ENCODE results near the gene NFE2L3.
"Not testable (repeated sequence)": the region's sequence is repeated elsewhere in the genome, so short reads cannot be mapped to it uniquely, and the experiment has no call there.

Gene NFE2L3

DNA sequence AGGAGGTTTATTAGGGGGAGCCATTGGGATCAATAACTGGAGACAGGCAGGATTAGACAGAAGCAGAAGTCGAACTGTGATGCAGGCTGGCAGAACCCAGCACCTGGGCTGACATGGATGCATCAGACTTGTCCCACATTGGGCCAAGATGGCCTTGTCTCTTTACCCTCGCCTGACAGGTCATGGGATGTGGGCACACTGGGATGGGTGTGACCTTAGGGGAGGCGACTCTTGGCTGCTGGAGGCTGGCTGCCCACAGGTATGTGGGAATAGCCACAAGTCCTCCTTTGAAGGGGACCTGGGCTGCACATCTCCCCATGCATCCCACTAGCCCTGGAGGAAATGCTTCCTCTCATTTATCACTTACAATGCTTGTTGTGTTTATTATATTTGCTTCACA lies 17.3 kb downstream of the NFE2L3 start:
- no peak for DNase-seq

DNA sequence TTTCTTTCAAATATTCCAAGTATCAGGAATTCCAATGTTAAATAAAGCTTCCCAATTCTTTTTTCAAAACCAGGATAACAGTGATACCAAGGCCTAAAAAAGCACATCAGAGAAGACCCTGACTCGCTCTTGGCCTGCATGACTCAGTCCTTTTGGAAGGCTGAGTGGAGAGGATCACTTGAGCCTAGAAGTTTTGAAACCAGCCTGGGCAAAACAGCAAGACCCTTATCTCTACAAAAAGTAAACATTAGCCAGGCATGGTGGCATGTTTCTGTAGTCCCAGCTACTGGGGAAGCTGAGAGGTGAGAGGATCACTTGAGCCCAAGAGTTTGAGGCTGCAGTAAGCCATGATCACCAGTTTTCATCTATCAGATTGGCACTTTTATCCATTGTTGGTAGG lies 18.7 kb downstream of the NFE2L3 start:
- DNase-seq = no peak

DNA sequence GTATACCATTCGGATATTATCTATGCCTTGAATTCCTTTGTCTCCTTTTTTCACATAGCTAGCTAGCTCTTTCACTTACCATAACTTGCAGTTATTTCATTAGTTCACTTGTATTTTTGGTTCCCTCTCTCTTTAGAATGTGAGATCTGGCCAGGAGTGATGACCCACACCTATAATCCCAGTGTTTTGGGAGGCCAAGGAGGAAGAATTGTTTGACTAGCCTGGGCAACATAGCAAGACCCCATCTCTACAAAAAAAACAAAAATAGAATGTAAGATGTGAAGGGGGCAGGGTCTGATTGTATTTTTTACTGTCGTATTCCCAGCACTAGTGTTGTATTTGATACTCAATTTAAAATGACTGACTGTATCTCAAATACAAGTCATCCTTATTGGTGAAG lies 19.6 kb downstream of the NFE2L3 start:
- DNase-seq = no peak

DNA sequence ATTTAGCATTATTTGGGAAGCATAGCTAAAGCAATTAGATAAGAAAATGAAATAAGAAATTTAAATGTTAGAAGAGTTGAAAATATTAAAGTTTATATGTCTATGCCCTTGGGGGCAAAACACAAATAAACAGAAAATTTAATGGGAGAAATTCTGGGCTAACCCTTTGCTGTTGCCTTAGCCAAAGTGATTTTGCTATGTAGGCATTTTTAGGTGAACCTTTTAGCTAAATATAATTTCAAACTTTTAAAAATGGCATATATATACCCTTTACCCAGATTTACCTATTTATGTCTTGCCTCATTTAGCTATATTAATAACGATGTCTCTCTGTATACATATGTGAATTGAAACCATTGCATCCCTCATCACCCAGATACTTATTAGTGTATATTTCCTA lies 20.1 kb downstream of the NFE2L3 start:
- no peak for DNase-seq

DNA sequence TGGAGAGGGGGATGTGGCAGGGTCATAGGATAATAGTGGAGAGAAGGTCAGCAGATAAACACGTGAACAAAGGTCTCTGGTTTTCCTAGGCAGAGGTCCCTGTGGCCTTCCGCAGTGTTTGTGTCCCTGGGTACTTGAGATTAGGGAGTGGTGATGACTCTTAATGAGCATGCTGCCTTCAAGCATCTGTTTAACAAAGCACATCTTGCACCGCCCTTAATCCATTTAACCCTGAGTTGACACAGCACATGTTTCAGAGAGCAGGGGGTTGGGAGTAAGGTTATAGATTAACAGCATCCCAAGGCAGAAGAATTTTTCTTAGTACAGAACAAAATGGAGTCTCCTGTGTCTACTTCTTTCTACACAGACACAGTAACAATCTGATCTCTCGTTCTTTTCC lies 23.9 kb downstream of the NFE2L3 start:
- DNase-seq = not testable (repeated sequence)

DNA sequence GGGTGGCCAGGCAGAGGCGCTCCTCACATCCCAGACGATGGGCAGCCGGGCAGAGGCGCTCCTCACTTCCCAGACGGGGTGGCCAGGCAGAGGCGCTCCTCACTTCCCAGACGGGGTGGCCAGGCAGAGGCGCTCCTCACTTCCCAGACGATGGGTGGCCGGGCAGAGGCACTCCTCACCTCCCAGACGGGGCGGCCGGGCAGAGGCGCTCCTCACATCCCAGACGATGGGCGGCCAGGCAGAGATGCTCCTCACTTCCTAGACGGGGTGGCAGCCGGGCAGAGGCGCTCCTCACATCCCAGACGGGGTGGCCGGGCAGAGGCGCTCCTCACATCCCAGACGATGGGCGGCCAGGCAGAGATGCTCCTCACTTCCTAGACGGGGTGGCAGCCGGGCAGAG lies 24.7 kb downstream of the NFE2L3 start:
- DNase-seq = not testable (repeated sequence)

DNA sequence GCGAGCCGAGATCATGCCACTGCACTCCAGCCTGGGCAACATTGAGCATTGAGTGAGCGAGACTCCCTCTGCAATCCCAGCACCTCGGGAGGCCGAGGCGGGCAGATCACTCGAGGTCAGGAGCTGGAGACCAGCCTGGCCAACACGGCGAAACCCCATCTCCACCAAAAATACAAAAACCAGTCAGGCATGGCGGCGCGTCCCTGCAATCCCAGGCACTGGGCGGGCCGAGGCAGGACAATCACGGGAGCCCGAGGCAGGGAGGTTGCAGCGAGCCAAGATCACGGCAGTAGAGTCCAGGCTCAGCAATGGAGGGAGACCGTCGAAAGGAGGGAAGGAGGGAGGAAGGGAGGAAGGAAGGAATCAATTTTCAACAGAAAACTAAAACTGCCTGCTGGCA lies 25.3 kb downstream of the NFE2L3 start:
- not testable (repeated sequence) for DNase-seq

DNA sequence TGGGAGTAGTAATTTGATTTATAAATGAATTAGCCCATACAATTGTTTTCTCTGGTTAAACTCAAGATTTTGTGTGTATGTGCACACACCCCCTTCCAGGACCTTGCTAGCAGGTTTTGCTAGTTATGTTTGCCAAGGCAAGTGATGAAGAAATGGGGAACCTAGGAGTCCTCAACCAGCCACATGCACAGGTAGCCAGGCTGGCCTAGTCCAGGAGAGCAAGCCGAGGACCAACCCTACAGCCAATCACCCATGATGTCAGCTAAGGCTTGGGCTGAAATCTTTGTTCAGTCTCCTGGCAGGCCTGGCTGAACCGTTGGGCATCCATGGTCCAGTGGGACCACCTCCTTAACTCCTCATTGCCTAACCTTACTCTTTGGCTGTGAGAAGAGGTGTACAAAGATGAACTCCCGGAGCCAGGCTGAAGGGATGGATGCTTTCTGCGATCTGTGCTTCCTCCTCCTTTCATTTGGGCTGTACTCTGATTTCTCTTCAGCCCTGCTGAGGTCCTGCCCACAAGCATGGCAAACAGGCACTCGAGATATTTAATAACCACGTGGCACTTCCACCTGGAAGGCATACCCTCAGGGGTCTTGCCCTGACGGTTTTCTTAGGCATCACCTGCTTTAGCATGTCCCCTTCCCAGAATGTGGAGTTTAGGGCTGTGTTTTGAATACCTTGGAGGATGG lies 26.4 kb downstream of the NFE2L3 start:
- DNase-seq = no peak

DNA sequence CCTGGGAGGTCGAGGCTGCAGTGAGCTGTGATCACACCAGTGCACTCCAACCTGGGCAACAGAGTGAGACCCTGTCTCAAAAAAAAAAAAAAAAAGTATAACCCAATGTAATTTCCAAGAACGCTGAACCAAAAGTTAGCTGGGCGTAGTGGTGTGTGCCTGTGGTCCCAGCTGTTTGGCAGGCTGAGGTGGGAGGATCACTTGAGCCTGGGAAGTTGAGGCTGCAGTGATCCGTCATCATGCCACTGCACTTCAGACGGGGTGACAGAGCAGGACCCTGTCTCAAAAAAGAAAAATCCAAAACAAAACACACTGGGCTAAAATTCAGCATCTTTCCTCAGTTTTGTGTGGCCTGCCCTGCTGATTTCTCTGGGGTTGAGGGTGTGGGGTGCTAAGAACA lies 27.4 kb downstream of the NFE2L3 start:
- no peak for DNase-seq

DNA sequence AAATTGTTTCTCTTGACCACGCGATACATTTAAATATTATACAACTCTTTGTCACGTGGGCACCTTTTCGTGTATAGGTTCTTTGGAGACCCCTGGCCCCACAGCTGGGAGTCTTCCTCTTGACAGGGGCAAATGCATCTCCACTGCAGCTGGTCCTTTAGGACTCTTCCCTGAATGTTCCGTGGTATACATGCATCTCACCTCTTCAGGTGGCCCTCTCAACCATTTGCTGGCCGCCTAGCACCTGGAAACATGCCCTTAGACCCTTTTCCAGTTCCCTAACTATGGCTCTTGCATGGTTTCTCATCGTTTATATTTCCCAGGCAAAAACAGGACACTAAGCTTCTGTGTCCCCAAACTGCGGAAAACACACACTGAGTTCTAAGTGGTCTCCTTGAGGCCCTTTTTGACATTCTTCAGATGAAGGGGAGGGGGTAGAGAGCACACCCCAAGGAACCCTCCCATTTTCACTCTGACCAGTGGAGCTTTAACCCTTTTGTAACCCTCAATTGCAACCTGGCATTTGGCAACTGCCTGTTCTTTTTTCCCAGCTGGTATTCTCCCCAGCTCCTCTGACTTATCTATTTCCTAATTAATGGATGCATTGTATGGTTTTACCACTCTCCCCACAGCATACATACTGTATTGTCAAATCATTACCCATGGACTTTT lies 28.0 kb downstream of the NFE2L3 start:
- no peak for DNase-seq

DNA sequence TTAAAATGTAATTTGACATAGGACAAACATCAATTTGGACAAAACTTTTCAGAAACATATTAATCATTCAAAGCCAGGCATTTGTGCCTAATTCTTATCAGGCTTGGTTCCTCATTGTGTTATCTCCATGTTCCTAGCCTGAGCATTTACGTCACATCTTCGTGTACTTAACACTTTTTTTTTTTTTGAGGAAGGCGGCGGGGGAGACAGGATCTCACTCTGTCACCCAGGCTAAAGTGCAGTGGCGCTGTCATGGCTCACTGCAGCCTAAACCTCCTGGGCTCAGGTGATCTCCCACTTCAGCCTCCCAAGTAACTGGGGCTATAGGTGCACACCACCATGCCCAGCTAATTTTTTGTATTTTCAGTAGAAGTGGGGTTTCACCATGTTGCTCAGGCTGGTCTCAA lies 28.8 kb downstream of the NFE2L3 start:
- DNase-seq = no peak

DNA sequence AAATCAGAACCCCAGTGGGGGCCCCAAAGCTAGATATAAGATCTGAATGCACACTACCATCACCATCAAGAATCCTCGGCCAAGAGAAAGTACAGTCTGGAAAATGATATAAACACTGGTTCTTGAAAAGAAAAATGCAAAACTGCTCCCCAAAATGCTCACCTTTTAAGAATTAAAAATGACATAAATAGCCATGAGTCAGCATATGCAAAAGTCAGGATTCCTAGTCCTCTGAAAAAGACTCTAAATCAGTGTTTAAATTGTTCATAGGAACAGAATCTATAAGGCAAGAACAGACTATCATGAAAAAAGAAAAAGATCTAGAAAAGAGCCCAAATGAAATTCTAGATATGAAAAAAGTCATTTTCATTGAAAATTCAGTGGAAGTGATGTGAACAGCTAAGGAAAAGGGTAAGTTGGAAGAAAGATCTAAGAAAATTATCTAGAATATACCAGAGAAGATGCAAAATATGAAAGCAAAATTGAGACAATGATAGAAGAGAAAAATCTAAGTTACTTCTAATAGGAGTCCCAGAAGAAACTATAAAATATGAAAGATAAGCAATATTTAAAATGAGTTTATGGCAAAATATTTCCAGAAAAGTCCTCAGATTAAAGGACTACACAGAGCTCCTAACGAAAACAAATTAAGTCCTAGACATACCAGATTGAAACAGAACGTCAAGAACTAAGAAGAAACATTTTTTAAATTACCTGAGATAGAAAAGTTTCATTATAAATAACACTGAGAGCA lies 29.7 kb downstream of the NFE2L3 start:
- DNase-seq = no peak

DNA sequence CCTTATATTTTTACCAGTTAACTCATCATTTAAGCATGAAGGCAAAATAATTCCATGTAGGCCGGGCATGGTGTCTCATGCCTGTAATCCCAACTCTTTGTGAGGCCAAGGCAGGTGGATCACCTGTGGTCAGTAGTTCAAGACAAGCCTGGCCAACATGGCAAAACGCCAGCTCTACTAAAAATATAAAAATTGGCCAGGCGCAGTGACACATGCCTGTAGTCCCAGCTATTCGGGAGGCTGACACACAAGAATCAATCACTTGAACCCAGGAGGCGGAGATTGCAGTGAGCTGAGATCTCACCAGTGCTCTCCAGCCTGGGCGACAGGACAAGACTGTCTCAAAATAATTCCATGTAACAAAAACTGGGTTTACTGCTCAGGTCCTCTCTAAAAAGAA lies 30.3 kb downstream of the NFE2L3 start:
- DNase-seq = no peak

DNA sequence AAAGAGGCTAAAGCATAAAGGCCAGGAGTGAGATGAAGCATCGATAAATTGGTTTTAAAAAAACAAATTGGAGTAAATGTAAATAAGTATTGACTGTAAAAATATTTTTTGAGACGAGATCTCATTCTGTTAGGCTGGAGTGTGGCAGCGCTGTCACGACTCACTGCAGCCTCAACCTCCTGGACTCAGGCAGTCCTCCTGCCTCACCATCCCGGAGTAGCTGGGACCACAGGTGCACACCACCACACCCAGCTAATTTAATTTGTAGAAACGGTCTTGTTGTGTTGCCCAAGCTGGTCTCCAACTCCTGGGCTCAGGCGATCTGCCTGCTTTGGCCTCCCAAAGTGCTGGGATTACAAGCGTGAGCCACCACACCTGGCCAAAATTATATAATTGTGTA lies 30.7 kb downstream of the NFE2L3 start:
- DNase-seq = no peak

DNA sequence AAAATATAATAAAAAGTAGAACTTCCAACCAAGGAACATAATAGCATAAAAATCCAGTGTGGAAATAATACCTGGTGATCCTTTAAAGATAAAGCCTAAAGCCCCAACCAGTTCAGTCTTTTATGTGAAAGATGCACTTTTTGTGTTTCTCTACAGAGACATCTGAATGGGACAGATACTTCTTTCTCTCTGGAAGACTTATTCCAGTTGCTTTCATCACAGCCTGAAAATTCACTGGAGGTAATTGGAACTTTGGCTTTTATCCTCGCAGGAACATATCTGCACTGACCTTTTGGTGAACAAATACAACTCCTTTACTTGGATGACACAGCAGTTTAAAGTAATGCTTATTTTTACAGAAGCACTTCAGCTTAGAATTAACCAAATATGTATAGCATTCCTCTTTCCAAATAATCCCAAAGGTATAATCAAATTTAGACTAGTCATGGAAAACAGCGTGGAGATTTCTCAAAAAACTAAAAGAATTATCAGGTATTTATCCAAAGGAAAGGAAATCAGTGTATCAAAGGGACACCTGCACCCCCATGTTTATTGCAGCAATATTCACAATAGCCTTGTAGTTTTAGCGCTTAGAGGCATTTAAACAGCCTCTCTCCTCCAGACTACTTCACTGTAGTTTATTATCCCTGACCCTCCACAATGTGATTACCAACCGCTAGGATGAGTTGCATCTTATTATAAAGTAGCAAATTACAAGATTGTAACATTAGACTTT lies 31.7 kb downstream of the NFE2L3 start:
- no peak for DNase-seq

DNA sequence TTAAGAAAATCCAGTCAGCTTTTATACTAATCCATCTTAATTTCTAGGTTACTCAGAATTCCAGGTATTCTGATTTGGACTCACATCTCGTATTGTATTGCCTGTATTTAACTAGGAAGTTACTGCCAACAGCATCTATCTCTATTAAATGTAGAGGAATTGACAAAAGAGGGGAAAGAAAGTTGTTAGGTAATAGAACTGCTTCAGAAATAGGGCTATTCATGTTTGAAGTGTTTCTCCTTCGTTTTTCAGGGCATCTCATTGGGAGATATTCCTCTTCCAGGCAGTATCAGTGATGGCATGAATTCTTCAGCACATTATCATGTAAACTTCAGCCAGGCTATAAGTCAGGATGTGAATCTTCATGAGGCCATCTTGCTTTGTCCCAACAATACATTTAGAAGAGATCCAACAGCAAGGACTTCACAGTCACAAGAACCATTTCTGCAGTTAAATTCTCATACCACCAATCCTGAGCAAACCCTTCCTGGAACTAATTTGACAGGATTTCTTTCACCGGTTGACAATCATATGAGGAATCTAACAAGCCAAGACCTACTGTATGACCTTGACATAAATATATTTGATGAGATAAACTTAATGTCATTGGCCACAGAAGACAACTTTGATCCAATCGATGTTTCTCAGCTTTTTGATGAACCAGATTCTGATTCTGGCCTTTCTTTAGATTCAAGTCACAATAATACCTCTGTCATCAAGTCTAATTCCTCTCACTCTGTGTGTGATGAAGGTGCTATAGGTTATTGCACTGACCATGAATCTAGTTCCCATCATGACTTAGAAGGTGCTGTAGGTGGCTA lies 32.5 kb downstream of the NFE2L3 start:
- DNase-seq = not testable (repeated sequence)

DNA sequence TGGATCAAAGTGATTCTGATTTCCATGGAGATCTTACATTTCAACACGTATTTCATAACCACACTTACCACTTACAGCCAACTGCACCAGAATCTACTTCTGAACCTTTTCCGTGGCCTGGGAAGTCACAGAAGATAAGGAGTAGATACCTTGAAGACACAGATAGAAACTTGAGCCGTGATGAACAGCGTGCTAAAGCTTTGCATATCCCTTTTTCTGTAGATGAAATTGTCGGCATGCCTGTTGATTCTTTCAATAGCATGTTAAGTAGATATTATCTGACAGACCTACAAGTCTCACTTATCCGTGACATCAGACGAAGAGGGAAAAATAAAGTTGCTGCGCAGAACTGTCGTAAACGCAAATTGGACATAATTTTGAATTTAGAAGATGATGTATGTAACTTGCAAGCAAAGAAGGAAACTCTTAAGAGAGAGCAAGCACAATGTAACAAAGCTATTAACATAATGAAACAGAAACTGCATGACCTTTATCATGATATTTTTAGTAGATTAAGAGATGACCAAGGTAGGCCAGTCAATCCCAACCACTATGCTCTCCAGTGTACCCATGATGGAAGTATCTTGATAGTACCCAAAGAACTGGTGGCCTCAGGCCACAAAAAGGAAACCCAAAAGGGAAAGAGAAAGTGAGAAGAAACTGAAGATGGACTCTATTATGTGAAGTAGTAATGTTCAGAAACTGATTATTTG lies 33.3 kb downstream of the NFE2L3 start:
- DNase-seq = no peak

DNA sequence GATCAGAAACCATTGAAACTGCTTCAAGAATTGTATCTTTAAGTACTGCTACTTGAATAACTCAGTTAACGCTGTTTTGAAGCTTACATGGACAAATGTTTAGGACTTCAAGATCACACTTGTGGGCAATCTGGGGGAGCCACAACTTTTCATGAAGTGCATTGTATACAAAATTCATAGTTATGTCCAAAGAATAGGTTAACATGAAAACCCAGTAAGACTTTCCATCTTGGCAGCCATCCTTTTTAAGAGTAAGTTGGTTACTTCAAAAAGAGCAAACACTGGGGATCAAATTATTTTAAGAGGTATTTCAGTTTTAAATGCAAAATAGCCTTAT lies 33.8 kb downstream of the NFE2L3 start:
- DNase-seq = no peak

DNA sequence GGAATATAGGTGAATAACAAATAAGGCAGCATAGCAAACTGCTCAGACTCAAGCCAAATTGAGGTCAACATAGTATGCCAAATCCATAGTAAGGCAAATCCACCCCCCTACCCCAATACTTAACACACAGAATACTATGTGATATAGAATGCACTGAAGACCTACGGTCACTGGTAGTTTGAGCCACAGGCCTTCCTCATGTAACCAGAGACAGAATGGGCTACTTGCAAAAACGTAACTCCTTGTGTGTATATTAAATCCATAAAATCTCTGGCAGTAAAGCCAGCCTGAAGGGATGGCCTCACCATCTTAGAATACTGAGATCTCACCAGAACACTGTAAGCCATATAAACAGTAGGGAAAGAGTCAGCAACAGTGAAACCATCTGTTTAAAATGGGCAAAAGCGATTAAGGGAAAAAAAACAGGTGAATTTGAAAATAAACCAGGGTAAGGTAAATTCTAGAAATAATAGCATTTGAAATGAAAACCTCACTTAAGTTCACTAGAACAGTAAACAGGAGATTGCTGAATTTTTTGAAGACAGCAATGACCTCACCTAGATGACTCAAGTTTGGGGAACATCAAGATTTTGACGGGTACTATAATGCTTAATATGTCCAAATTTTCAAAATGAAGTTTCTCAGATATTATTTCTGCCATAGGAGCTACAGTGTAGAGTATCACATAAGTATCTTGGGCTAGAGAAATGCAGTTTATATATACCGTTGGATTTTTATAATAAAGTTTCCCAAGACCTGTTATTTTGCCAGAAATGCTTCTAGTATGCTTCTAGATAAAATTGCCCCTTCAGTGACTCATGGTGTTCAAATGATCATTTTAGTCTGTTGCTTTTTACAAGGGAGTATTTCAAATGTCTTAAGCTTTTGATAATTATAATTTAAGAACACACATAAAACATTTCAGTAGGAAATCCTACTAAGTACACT lies 34.6 kb downstream of the NFE2L3 start:
- no peak for DNase-seq

DNA sequence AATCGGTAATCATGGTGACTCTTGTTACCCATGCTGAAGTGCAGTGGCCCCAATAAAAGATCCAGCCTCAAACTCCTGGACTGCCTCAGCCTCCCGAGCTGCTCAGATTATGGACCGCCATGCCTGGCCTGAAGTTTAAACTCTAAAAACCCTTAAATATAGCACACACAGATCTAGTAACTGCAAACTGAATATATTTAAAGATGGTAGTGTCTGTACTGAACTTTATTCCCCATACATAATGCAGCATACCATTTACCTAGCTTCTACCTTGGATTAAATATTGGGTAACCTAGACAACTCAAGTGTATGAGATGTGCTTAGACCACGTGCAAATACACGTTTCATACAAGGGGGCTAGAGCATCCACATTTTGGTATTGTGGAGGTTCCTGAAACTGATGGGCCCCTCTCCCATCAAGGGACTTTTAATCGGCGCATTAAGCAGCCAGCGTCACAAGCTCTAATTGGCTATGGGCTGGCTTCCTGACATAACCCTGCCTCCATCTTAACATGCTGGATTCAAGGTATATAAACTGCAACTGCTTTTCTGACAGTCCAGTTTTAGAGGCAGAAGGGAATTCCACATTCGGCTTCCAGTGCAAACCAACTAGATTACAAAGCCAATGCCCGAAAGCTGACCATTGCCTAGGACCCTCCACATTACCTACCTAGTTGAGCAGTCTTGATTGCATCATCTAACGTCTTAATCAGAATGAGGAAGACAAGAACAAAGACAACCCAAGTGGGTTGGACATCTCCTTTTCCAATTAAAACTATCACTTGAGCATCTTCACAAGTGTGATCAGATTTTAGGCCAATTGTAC lies 35.6 kb downstream of the NFE2L3 start:
- DNase-seq = no peak

All from NCI-H2107 (cell line).